HG03575 (cell line): ENCODE results near the gene ATP2C1.

ENCODE experiments used
- ATAC-seq: cut with Tn5 transposase; IDR thresholded peaks from one replicate; pipeline ENCODE4 v1.9.1; 2021; ENCODE audit not compliant: unreplicated experiment, insufficient number of reproducible peaks, low FRiP score; ENCODE audit errors: extremely low read depth

The ATP2C1 gene

DNA sequence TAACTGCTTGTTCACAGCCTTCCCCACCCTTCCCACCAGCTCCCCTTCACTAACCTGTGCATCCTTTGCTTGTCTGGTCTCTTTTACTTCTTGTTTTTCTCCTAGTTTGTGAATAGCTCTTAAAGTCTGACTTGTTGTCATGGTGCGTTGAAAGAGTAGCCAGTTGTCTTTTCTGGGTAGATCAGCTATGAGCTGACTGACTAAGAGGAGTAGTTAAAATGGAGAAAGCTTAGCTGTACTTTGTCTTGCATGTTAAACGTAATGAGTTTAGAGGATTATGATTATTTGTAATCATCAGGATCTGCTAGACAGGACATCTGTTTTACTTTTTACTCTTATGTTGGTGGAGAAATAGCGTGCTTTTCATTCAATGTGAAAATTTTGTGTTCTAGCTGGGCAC lies 35.9 kb downstream of the ATP2C1 start:
- ATAC-seq = no peak

- ATAC-seq = no peak
Measured at GRCh38 chr3:130932979-130933378, 39.1 kb downstream of the ATP2C1 start.

DNA sequence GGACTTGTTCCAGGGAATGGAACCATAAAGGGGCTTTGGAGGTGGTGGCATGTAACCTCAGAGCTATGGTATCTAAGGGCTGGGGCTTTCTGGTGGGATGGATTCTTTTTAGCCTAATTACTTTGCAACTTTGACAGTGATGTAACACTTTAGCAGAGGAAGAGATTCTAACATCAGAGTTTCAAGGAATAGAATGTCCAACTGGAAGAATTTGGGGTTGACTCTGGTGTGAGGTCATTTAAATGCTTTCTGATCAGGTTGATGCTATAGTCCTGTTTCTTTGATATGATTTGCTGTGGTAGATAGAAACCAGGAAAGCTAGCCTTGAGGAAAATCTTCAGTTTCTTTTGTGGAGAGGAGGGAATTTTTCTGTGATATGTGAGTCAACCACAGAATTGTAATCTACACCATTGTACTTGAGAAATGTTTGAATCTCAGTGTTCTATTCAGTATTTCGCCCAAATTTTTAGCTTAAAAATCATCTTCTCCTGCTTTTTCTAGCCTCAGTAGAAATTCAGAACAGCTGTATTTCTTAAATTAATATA lies 40.0 kb downstream of the ATP2C1 start:
- ATAC-seq = no peak

- ATAC-seq = no peak
Measured at GRCh38 chr3:130934442-130935089, 40.7 kb downstream of the ATP2C1 start.

- ATAC-seq = no peak
Measured at GRCh38 chr3:130935761-130936492, 42.0 kb downstream of the ATP2C1 start.

DNA sequence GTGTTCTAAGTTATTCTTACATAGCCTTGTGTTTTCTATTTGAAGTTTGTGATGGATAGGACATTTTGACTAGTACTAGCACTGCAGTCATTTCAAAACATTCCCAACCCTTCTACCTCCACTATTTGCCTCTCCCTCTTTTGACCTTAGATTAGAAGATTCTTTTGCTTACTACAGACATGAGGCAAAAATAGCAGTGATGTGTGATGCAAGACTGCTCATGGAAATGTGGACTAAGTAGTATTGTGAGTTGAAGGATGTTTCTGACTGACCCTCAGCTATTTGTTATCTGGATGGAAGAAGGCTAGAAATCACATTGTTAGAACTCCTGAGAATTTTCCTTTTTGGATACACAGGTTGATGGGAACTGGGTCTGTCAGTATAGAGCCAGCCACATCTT lies 45.9 kb downstream of the ATP2C1 start:
- no peak for ATAC-seq

GRCh38 chr3:130941793-130942192 lies 47.9 kb downstream of the ATP2C1 start:
- ATAC-seq = no peak

- no peak for ATAC-seq
Measured at GRCh38 chr3:130946882-130947281, 53.0 kb downstream of the ATP2C1 start.

- no peak for ATAC-seq
Measured at GRCh38 chr3:130948001-130948773, 54.3 kb downstream of the ATP2C1 start.

- no peak for ATAC-seq
Measured at GRCh38 chr3:130948929-130949328, 55.0 kb downstream of the ATP2C1 start.

DNA sequence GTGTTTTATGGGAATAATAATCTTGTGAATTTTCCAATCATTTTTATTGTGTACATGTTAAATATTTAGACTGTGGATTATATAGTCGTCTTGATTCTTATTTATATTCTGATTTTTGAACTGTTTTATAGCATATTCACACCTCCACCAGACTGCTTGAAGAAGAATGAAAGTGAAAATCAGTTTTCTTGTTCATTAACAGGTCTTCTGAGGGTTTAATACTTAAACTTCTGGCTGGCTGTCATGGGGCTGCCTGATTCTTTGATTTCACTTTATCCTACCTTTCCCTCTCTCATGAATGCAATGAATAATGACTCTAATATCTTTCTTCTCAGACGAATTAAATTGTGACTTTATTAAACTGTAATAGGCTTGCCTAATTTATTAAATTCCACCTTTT lies 56.2 kb downstream of the ATP2C1 start:
- no peak for ATAC-seq

DNA sequence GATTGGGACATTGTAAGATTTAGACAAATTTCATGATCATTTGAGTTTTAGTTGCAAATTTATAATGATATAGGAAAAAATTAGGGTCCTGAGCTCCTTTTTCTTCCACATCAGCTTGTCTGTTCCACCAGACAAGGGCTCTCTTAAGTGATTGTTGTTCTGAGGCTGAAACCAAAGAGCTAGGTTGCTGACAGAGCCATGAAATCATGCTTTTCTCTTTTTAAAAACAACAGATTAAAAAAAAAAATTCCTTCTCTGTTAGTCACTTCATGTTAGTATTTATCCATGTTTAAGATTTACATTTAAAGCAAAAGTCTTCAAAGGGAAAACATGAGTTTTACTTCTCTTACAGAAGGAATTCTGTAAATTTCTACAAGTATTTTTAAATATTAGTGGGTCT lies 56.8 kb downstream of the ATP2C1 start:
- no peak for ATAC-seq

DNA sequence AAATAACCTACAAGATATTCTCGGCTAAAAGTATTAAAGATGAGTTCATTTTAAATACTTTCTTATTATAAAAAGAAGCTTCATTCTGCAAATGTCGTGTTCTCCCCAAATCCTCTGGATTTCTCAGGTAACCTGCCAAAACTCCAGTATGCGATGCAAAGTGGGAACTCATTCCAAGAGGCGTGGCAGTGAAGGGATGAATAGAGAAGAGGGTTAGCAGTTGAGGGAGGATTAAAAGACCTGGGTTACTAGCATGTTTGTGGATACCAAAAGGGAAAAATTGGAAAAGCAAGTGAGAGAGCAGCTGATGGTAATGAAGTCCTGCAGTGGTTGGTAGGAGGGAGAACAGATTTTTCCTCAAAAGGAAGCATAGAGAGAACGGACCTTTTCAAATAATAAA lies 61.6 kb downstream of the ATP2C1 start:
- ATAC-seq = no peak

GRCh38 chr3:130956281-130956680 lies 62.4 kb downstream of the ATP2C1 start:
- ATAC-seq = no peak

DNA sequence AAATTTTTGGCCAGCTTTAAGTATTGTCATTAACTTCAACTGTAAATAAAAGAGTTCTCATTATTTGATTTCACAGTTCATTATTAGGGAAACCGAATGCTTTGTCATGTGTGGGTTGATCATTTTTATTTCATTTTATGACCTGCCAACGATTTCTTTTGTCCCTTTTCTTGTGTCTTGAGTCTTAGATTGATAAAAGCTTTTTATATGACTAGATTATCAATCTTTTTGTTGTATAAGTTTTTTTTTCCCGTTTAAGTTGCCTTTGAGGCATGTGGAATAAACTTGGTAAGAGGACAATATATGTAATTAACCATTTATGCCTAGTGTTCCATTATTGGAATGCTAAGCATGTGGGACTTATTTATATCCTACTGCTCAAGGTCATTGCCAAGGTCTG lies 62.8 kb downstream of the ATP2C1 start:
- ATAC-seq = no peak

DNA sequence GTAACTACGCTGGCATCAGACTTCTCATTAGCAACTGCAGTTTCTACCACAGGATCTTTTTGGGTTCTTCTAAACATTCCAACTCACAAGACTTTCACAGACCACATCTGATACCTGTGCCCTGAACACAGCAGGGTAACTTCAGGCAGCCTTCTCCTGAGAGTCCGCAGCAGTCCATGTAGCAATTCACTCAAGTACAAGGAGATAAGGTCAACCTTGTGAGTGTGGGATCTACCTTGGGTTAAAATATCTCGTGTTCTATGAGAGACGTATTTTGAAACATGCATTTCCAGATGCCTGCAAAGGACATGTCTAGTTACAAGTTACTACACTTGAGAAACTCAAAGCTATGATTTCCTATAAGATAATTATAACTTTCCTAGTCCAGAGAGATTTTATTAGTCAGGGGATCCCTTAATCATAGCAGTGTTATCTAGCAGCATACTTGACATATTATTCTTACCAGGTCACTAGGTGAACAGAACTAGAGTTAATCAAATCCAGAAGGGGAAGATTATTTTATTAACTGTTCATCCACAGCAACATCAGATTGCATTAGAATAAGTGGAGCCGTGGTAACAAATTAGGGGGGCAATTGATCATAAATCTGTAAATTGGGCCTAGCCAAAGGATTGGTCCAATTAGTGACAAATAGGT lies 66.4 kb downstream of the ATP2C1 start:
- no peak for ATAC-seq

GRCh38 chr3:130961458-130961857 lies 67.6 kb downstream of the ATP2C1 start:
- ATAC-seq = no peak

GRCh38 chr3:130963444-130963843 lies 69.6 kb downstream of the ATP2C1 start:
- ATAC-seq = no peak

DNA sequence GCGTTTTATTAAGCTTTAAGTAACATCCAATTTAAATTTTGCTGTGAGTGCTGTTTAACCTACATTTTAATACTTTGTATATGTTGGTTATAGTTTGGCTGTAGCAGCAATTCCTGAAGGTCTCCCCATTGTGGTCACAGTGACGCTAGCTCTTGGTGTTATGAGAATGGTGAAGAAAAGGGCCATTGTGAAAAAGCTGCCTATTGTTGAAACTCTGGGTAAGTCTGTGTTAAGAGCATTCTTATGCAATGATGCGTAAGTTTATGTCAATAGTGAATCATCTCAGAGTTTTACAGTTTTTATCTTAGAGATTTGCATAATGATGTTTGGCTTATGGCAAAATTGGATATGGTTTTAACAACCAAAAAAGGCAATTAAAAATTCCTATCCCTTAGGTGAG lies 70.0 kb downstream of the ATP2C1 start:
- ATAC-seq = no peak
